ENCODE measurements around the gene MACROD2. TPM values are rescaled to one million over a fixed set of nuclear protein-coding genes. Genes with fewer than 3 reads are reported as not detected.

The MACROD2 gene
- total RNA-seq, 2 experiments from 2014 or later, result not detected

GRCh38 chr20:14667226-14667625 lies 671.9 kb downstream of the MACROD2 start:
- no peaks in the 10 kb centered on the region for H3K4me1 Mint-ChIP-seq
- no peaks in the 10 kb centered on the region for H3K36me3 Mint-ChIP-seq (ENCODE audit: low read depth)
- no peaks in the 10 kb centered on the region for H3K27me3 Mint-ChIP-seq
- H3K27ac Mint-ChIP-seq, result no peak overlapping the region
- POLR2A ChIA-PET, result no interaction called here
- peaks cover 3% of the 10 kb centered on the region for H3K9me3 Mint-ChIP-seq
- H3K4me3 Mint-ChIP-seq, result no peak overlapping the region
- CTCF ChIA-PET, result no interaction called here
- no peak for DNase-seq

DNA sequence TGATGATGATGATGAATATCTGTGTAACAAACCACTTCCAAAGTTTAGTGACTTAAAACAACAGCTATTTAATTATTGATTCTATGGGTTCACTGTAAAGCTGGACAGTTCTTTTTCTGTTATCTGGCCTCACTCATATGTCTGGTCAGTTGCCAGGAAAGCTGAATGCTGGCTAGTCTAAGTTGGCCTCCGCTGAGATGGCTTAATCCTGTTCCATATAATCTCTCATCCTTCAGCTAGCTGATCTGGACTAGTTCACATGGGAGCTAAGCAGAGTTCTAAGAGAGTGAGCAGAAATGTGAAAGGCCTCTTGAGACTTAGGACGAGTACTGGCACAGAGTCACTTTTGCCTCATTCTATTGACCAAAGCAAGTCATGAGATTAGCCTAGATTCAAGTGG lies 676.8 kb downstream of the MACROD2 start:
- no peak for DNase-seq
- H3K27ac Mint-ChIP-seq, result no peak overlapping the region
- H3K9me3 Mint-ChIP-seq, result no peaks in the 10 kb centered on the region
- H3K27me3 Mint-ChIP-seq, result no peaks in the 10 kb centered on the region
- POLR2A ChIA-PET, result no interaction called here
- CTCF ChIA-PET, result no interaction called here
- no peaks in the 10 kb centered on the region for H3K4me1 Mint-ChIP-seq
- no peak overlapping the region for H3K4me3 Mint-ChIP-seq
- H3K36me3 Mint-ChIP-seq (ENCODE audit: low read depth), result no peaks in the 10 kb centered on the region

DNA sequence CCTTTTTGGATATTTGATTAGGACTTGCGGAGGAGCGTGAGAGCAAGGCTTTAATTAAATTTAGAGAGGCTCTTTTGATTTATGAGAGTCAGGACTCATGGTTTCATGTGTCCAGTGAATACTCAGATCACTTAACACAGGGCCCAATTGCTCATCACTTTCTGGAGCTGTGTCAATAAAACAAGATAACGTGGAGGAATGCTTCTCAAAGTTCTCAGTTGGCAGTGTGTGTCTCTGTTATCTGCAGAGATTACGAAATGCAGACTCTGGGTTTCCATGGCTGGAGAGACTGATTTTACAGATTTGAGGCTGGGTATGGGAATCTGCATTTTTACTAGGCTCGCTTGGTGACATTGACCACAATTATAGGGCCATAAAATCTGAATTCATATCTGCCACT lies 677.8 kb downstream of the MACROD2 start:
- Mint-ChIP-seq H3K36me3 (ENCODE audit: low read depth) (no peaks in the 10 kb centered on the region), H3K4me1 (no peaks in the 10 kb centered on the region), H3K9me3 (peaks cover 4% of the 10 kb centered on the region), H3K4me3 (no peak overlapping the region), H3K27ac (no peak overlapping the region), H3K27me3 (no peaks in the 10 kb centered on the region)
- DNase-seq, result no peak
- CTCF ChIA-PET, result no interaction called here
- POLR2A ChIA-PET, result no interaction called here

- H3K27me3 Mint-ChIP-seq, result no peaks in the 10 kb centered on the region
- ChIA-PET POLR2A (no interaction called here), CTCF (no interaction called here)
- no peak overlapping the region for H3K4me3 Mint-ChIP-seq
- H3K9me3 Mint-ChIP-seq, result peaks cover 9% of the 10 kb centered on the region
- H3K4me1 Mint-ChIP-seq, result no peaks in the 10 kb centered on the region
- no peak for DNase-seq
- H3K27ac Mint-ChIP-seq, result no peak overlapping the region
- H3K36me3 Mint-ChIP-seq (ENCODE audit: low read depth), result no peaks in the 10 kb centered on the region
Measured at GRCh38 chr20:14677455-14677854, 682.1 kb downstream of the MACROD2 start.

- Mint-ChIP-seq H3K27me3 (no peaks in the 10 kb centered on the region), H3K4me3 (no peak overlapping the region), H3K27ac (no peak overlapping the region), H3K36me3 (ENCODE audit: low read depth) (no peaks in the 10 kb centered on the region), H3K4me1 (no peaks in the 10 kb centered on the region), H3K9me3 (peaks cover 11% of the 10 kb centered on the region)
- DNase-seq, result no peak
- ChIA-PET CTCF (no interaction called here), POLR2A (no interaction called here)
Measured at GRCh38 chr20:14685183-14685582, 689.9 kb downstream of the MACROD2 start.

- DNase-seq, result no peak
- Mint-ChIP-seq H3K27me3 (no peaks in the 10 kb centered on the region), H3K36me3 (ENCODE audit: low read depth) (no peaks in the 10 kb centered on the region), H3K9me3 (peaks cover 11% of the 10 kb centered on the region), H3K4me1 (no peaks in the 10 kb centered on the region), H3K4me3 (no peak overlapping the region), H3K27ac (no peak overlapping the region)
- ChIA-PET POLR2A (no interaction called here), CTCF (no interaction called here)
Measured at GRCh38 chr20:14687313-14687712, 692.0 kb downstream of the MACROD2 start.

- H3K4me3 Mint-ChIP-seq, result no peak overlapping the region
- DNase-seq, result no peak
- no peaks in the 10 kb centered on the region for H3K36me3 Mint-ChIP-seq (ENCODE audit: low read depth)
- H3K9me3 Mint-ChIP-seq, result peaks cover 11% of the 10 kb centered on the region
- POLR2A ChIA-PET, result no interaction called here
- no peaks in the 10 kb centered on the region for H3K27me3 Mint-ChIP-seq
- H3K4me1 Mint-ChIP-seq, result no peaks in the 10 kb centered on the region
- H3K27ac Mint-ChIP-seq, result no peak overlapping the region
- CTCF ChIA-PET, result no interaction called here
Measured at GRCh38 chr20:14688005-14688404, 692.7 kb downstream of the MACROD2 start.

- DNase-seq, result no peak
- Mint-ChIP-seq H3K27ac (no peak overlapping the region), H3K27me3 (no peaks in the 10 kb centered on the region), H3K4me1 (no peaks in the 10 kb centered on the region), H3K9me3 (peaks cover 19% of the 10 kb centered on the region), H3K36me3 (ENCODE audit: low read depth) (no peaks in the 10 kb centered on the region), H3K4me3 (no peak overlapping the region)
- POLR2A ChIA-PET, result no interaction called here
- CTCF ChIA-PET, result no interaction called here
Measured at GRCh38 chr20:14691994-14692393, 696.7 kb downstream of the MACROD2 start.

DNA sequence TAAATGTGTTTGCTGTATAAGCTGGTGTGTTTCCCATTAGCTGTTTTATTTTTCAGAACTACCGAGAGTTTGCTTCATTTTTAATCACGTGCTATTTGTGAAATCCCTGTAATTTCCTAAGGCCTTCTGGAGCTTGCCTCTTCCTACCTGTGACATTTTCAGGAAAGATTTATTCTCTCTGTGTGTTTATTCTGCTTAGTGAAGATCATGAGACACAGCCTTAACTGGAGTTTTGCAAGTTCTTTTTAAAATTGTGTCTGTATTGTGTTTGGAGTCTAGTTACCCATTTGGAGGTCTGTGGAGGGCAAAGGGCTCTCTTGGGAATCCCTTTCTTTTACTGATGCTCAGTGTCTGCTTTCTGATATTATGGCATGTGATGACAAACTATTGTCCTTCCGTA lies 701.2 kb downstream of the MACROD2 start:
- ChIA-PET CTCF (no interaction called here), POLR2A (no interaction called here)
- H3K27ac Mint-ChIP-seq, result no peak overlapping the region
- H3K9me3 Mint-ChIP-seq, result peaks cover 14% of the 10 kb centered on the region
- no peaks in the 10 kb centered on the region for H3K27me3 Mint-ChIP-seq
- no peak for DNase-seq
- no peaks in the 10 kb centered on the region for H3K4me1 Mint-ChIP-seq
- no peaks in the 10 kb centered on the region for H3K36me3 Mint-ChIP-seq (ENCODE audit: low read depth)
- H3K4me3 Mint-ChIP-seq, result no peak overlapping the region

DNA sequence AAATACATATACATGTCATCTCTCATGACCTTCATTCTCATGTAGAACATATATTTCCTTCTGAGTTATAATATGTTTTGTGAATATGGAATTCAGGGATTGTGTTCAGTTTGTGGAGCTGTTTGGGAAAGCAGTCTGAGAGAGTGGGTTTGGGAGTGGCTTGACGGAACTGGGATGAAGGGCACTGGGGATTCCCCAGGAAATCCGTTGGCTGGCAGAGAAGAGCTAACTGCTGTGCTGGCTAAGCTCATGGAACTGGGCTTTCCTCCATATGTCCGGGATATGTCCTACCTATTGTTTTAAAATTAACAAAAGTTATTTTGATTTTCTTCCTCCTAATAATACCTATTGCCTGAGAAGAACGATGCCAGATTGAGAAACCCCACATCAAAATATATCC lies 701.6 kb downstream of the MACROD2 start:
- H3K9me3 Mint-ChIP-seq, result peaks cover 14% of the 10 kb centered on the region
- no peaks in the 10 kb centered on the region for H3K36me3 Mint-ChIP-seq (ENCODE audit: low read depth)
- ChIA-PET POLR2A (no interaction called here), CTCF (no interaction called here)
- H3K4me3 Mint-ChIP-seq, result no peak overlapping the region
- DNase-seq, result no peak
- no peak overlapping the region for H3K27ac Mint-ChIP-seq
- no peaks in the 10 kb centered on the region for H3K27me3 Mint-ChIP-seq
- H3K4me1 Mint-ChIP-seq, result no peaks in the 10 kb centered on the region

DNA sequence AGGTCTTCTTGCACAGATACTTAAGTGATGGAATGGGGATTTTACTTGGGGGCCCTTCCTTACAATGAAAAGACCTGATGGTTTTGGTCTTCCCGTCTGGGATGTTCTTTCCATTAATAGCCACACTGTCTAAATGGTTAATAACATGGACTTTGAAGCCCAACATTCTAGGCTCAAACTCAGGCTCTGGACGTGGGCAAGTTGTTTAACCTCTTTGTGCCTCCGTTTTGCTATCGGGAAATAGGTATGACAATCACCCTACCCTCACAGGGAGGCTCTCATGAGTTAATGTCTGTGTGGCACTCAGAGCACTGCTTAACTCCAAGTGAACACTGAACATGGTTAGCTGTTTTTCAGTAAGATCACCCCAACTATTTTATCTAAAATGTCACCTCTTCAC lies 702.8 kb downstream of the MACROD2 start:
- Mint-ChIP-seq H3K36me3 (ENCODE audit: low read depth) (no peaks in the 10 kb centered on the region), H3K4me3 (no peak overlapping the region), H3K4me1 (no peaks in the 10 kb centered on the region), H3K9me3 (peaks cover 16% of the 10 kb centered on the region), H3K27me3 (no peaks in the 10 kb centered on the region), H3K27ac (no peak overlapping the region)
- no peak for DNase-seq
- ChIA-PET CTCF (no interaction called here), POLR2A (no interaction called here)

GRCh38 chr20:14698605-14699373 lies 703.5 kb downstream of the MACROD2 start:
- Mint-ChIP-seq H3K9me3 (peaks cover 16% of the 10 kb centered on the region), H3K4me1 (no peaks in the 10 kb centered on the region), H3K27ac (no peak overlapping the region), H3K36me3 (ENCODE audit: low read depth) (no peaks in the 10 kb centered on the region), H3K4me3 (no peak overlapping the region), H3K27me3 (no peaks in the 10 kb centered on the region)
- no peak for DNase-seq
- ChIA-PET POLR2A (no interaction called here), CTCF (no interaction called here)

GRCh38 chr20:14700639-14700960 lies 705.3 kb downstream of the MACROD2 start:
- H3K27ac Mint-ChIP-seq, result no peak overlapping the region

GRCh38 chr20:14701326-14701725 lies 706.0 kb downstream of the MACROD2 start:
- no peak for DNase-seq
- no peak overlapping the region for H3K4me3 Mint-ChIP-seq
- CTCF ChIA-PET, result no interaction called here
- H3K27ac Mint-ChIP-seq, result no peak overlapping the region
- H3K36me3 Mint-ChIP-seq (ENCODE audit: low read depth), result no peaks in the 10 kb centered on the region
- H3K9me3 Mint-ChIP-seq, result peaks cover 7% of the 10 kb centered on the region
- POLR2A ChIA-PET, result no interaction called here
- no peaks in the 10 kb centered on the region for H3K27me3 Mint-ChIP-seq
- H3K4me1 Mint-ChIP-seq, result no peaks in the 10 kb centered on the region

More at GRCh38 chr20:14700639-14700960, 705.3 kb downstream of the MACROD2 start:
- ChIA-PET POLR2A (no interaction called here), CTCF (no interaction called here)
- Mint-ChIP-seq H3K27me3 (no peaks in the 10 kb centered on the region), H3K36me3 (ENCODE audit: low read depth) (no peaks in the 10 kb centered on the region), H3K4me3 (no peak overlapping the region), H3K9me3 (peaks cover 13% of the 10 kb centered on the region), H3K4me1 (no peaks in the 10 kb centered on the region)
- DNase-seq, result no peak

DNA sequence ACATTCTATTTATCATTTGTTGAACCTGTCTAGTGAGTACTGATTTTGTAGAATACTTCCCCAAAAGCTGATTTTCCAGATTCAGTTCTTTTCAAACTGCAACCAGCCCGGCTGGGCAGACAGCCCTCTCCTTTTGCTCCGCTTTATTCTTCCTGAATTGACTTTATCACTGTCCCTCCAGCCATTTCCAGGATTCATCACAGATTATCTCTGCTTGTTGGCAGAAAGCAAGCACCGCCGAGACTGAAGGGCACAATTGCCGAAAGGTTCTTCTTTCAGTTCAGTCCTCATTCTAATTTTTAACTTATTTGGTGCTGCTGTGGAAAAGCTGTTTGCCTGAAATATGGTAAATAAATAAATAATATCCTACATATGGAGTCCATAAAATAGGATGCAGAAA lies 711.2 kb downstream of the MACROD2 start:
- ChIA-PET CTCF (no interaction called here), POLR2A (no interaction called here)
- Mint-ChIP-seq H3K27me3 (no peaks in the 10 kb centered on the region), H3K36me3 (ENCODE audit: low read depth) (no peaks in the 10 kb centered on the region), H3K4me1 (no peaks in the 10 kb centered on the region), H3K27ac (no peak overlapping the region), H3K9me3 (peaks cover 11% of the 10 kb centered on the region), H3K4me3 (no peak overlapping the region)
- no peak for DNase-seq

All from activated CD4-positive, alpha-beta memory T cell treated with anti-CD3 and anti-CD28 coated beads, Interleukin-2, amount 10 ng/mL, durations not matched to agents 7 days and 5 days (primary cell).